KOPT-K1 (cell line): Measurements from ENCODE around the gene CDC34.

Experiments
- H3K27ac ChIP-seq: fragments of 200-600 bp; sonication (generic); 2 replicates; pipeline ENCODE4 v1.5.1; 2016; ENCODE audit warnings: antibody characterized with exemption, mild to moderate bottlenecking, low read depth, low read length; ENCODE audit not compliant: poor library complexity, severe bottlenecking
- H3K36me3 ChIP-seq: fragments of 200-600 bp; sonication (generic); 2 replicates; pipeline ENCODE4 v1.5.1; 2017; ENCODE audit warnings: antibody characterized with exemption, mild to moderate bottlenecking, low read length, moderate library complexity; ENCODE audit not compliant: insufficient read depth
- H3K9me3 ChIP-seq: fragments of 200-600 bp; sonication (generic); 2 replicates; pipeline ENCODE4 v1.5.1; 2017; ENCODE audit warnings: antibody characterized with exemption, low read length, mild to moderate bottlenecking; ENCODE audit not compliant: insufficient read depth, poor library complexity, severe bottlenecking

The CDC34 gene

DNA sequence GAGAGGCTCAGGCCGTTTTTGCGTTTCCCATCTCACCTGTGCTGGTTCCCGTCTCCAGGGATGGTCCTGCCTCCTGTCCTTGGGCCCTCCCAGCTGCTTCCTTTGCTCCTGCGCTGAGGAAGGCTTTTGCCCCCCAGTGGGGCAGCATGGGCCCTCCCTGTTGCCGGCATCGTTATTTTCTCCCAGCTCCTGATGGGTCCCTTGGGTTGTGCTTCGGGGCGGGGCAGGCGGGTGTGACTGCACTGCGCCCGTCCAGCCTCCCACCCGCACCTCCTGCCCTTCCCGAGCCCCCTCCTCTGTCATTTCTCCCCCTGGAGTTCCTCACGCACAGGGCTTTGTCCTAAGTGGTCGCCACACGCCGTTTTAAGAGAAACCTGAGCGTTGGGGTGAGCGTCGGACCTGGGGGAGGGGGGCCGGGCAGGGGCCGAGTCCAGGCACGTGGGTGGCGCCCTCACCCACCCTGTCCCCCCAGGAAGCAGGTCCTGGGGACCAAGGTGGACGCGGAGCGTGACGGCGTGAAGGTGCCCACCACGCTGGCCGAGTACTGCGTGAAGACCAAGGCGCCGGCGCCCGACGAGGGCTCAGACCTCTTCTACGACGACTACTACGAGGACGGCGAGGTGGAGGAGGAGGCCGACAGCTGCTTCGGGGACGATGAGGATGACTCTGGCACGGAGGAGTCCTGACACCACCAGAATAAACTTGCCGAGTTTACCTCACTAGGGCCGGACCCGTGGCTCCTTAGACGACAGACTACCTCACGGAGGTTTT is 9.5 kb downstream of the CDC34 start:
- H3K9me3 ChIP-seq = no peaks in the 10 kb centered on the region
- peaks cover 56% of the 10 kb centered on the region; the same call in 1 of the 2 replicates for H3K36me3 ChIP-seq
- no peak overlapping the region for H3K27ac ChIP-seq

DNA sequence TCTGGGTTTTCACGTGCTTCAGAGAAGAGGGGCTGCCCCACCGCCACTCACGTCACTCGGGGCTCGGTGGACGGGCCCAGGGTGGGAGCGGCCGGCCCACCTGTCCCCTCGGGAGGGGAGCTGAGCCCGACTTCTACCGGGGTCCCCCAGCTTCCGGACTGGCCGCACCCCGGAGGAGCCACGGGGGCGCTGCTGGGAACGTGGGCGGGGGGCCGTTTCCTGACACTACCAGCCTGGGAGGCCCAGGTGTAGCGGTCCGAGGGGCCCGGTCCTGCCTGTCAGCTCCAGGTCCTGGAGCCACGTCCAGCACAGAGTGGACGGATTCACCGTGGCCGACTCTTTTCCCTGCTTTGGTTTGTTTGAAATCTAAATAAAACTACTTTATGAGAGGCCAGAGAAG is 10.1 kb downstream of the CDC34 start:
- Histone ChIP-seq H3K36me3 (peaks cover 50% of the 10 kb centered on the region; the same call in 1 of the 2 replicates), H3K9me3 (no peaks in the 10 kb centered on the region), H3K27ac (no peak overlapping the region)

DNA sequence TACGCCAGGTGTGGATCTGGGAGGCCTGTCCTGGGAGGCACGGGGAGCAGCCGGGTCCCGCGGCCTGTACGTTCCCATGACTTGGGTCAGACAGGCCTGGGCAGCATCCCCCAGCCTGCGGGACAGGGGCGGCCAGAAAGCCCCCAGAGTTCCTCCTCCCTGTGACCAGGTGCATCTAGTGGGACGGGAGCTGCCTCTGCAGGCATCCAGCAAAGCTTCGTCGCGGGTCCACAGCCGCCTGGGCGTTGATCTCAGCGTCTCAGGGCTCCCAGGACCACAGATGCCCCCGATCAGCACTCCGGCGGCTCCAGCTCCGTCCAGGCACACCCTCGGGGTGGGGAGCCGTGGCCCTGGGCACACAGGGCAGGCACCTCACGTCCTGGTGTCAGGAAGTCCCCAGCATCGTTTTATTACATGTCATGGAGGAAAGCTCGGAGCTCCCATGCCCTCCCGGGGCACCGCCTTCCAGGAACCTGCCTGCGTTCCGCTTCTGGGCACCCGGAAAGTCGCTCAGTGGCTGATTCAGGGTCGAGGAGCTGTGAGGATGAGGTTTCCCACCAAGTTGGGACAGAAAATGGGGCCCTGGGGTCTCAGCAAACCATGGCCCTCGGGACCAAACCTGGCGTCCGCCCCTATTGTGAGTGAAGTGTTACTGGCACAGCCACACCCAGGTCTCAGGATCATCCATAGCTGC is 10.8 kb downstream of the CDC34 start:
- no peaks in the 10 kb centered on the region for H3K9me3 ChIP-seq
- no peak overlapping the region for H3K27ac ChIP-seq
- H3K36me3 ChIP-seq = peaks cover 45% of the 10 kb centered on the region; the same call in 1 of the 2 replicates

DNA sequence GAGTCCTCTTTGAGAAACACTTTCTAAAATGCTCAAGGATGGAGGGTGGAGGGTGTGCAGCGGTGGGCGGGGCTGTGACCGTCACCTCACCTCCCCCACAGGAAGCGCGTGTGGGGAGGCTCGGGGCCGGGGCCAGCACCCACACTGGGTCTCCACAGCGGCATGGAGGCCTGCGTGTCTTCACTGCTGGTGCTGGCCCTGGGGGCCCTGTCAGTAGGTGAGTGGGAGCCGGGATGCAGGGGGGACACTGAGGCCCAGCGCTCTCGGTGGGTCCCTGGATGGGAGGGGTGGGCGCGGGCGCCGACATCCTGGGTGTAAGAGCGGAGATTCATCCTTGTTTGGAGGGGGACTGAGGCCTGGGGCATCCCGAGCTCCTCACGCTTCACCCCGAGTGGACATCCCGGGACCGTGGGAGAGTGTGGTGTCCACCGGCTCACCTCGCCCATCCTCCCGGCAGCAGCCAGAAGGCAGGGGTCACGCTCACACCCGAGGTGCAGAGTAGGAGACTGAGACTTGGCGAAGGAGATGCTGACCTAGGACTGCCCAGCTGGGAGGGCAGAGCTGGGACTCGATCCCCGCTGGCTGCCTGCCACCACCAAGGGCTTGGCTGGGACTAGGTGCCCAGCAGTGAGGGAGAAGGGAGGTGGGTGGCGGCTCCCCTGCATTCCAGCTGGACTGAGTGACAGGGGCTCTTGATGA is 12.5 kb downstream of the CDC34 start, which contains the start of gene GZMM:
TSS of gene GZMM (plus strand) at position 144 of the 699 bp plus-strand sequence. CDS start at position 163, 19 bp downstream.
- Histone ChIP-seq H3K27ac (peak within 1 kb of the TSS; percentile 13), H3K9me3 (no peaks in the 10 kb centered on the region), H3K36me3 (peaks cover 31% of the 10 kb centered on the region; the same call in 1 of the 2 replicates)

DNA sequence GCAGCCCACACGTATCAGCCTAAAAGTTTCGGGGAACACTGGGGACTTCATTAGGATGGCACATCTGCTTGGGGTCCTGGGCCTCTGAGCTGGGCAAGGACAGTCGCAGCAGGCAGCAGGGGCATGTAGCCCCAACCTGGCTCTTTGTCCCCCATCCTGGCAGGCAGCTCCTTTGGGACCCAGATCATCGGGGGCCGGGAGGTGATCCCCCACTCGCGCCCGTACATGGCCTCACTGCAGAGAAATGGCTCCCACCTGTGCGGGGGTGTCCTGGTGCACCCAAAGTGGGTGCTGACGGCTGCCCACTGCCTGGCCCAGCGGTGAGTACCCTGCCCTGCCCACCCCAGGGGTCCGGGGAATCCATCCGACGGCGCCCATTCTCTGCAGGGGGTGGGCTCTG is 15.6 kb downstream of the CDC34 start:
- no peak overlapping the region for H3K27ac ChIP-seq
- H3K9me3 ChIP-seq = no peaks in the 10 kb centered on the region
- H3K36me3 ChIP-seq = peaks cover 12% of the 10 kb centered on the region; the same call in 1 of the 2 replicates

DNA sequence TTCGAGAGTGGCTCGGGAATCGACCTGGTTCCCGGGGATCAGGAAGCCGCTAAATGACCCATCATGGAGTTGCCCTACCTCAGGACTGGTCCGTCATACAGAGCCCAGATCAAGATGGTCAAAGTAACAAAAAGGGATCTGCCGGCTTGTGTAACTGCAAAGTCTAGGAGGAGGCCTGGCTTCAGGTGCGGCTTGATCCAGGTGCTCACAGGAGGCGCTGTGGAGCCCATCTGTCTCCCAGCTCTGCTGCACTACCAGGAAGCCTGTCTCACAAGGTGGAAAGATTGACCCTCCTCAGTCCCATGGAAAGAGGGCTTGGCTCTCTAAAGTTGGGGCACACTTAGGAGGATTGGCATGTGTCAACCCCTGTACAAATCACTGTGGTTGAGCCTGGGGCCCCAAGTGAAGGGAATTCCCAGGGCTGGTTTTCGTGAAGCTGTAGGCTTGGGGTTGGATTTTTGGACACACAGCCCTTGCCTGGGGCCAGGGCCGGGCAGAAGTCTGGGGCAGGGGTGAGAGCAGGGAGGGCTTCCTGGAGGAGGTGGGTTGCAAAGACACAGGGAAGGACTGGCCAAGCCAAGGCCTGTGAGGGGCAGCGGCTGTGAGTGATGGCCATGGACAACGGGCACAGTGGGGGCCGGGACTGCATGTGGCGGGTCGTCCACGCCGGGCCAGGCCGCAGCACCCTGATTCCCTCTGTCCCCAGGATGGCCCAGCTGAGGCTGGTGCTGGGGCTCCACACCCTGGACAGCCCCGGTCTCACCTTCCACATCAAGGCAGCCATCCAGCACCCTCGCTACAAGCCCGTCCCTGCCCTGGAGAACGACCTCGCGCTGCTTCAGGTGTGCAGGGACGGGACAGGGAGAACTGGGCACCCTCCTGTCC is 16.5 kb downstream of the CDC34 start:
- 0 out of 2 replicates have a peak, but pooled peaks cover 2% of the 10 kb centered on the region for H3K36me3 ChIP-seq
- H3K9me3 ChIP-seq = no peaks in the 10 kb centered on the region
- H3K27ac ChIP-seq = no peak overlapping the region

DNA sequence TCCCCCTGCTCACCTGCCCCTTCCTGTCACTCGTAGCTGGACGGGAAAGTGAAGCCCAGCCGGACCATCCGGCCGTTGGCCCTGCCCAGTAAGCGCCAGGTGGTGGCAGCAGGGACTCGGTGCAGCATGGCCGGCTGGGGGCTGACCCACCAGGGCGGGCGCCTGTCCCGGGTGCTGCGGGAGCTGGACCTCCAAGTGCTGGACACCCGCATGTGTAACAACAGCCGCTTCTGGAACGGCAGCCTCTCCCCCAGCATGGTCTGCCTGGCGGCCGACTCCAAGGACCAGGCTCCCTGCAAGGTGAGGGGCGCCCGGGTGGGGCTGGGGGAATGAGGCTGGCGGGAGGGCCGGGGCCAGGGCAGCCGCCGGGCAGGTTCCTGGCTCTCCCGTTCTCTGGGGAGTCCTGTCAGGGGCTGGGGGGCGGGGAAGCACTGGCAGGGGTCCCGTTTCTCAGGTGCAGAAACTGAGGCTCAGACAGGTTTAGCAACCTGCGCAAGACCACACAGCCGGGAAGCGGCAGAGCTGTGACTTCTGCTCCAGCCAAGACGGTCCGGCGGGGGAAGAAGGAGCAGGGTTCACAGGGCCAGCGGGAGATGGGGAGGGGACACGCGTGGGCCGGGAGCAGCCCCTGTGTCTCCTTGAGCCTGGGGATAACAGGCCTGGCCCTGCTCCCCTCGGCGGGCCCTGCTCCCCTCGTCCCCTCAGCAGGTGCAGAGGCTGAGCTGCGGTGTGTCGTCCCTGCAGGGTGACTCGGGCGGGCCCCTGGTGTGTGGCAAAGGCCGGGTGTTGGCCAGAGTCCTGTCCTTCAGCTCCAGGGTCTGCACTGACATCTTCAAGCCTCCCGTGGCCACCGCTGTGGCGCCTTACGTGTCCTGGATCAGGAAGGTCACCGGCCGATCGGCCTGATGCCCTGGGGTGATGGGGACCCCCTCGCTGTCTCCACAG is 17.6 kb downstream of the CDC34 start:
- Histone ChIP-seq H3K27ac (no peak overlapping the region), H3K36me3 (no peaks in the 10 kb centered on the region), H3K9me3 (no peaks in the 10 kb centered on the region)

DNA sequence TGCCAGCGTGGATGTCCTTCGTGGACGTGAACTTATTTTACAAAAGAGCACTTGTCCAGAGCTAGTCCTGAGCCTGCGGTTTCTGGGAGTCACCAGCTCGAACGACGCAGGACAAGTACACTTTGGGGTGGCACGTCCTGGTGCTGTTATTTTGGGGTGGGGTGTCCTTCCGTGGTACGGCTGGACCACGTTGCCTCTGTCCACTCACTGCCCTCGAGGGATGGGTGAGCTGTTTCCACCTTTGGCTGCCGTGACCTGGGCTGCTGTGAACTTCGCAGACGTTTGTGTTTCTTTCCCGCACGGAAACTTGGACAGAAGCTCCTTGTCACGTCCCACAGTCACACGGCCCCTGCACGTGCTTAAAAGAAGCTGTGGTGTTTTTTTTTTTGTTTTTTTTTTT is 23.3 kb downstream of the CDC34 start:
- Histone ChIP-seq H3K9me3 (no peaks in the 10 kb centered on the region), H3K27ac (no peak overlapping the region), H3K36me3 (no peaks in the 10 kb centered on the region)

DNA sequence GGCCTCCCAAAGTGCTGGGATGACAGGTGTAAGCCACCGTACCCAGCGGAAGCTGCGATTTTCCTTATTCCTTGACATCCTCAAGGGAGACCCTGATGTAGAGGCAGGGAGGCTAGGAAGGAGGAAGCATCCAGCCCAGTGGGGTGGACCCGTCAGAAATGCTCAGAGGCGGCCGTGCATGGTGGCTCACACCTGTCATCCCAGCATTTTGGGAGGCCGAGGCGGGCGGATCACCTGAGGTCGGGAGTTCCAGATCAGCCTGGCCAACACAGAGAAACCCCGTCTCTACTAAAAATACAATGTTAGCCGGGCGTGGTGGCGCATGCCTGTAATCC is 23.9 kb downstream of the CDC34 start:
- Histone ChIP-seq H3K36me3 (no peaks in the 10 kb centered on the region), H3K27ac (no peak overlapping the region), H3K9me3 (no peaks in the 10 kb centered on the region)

DNA sequence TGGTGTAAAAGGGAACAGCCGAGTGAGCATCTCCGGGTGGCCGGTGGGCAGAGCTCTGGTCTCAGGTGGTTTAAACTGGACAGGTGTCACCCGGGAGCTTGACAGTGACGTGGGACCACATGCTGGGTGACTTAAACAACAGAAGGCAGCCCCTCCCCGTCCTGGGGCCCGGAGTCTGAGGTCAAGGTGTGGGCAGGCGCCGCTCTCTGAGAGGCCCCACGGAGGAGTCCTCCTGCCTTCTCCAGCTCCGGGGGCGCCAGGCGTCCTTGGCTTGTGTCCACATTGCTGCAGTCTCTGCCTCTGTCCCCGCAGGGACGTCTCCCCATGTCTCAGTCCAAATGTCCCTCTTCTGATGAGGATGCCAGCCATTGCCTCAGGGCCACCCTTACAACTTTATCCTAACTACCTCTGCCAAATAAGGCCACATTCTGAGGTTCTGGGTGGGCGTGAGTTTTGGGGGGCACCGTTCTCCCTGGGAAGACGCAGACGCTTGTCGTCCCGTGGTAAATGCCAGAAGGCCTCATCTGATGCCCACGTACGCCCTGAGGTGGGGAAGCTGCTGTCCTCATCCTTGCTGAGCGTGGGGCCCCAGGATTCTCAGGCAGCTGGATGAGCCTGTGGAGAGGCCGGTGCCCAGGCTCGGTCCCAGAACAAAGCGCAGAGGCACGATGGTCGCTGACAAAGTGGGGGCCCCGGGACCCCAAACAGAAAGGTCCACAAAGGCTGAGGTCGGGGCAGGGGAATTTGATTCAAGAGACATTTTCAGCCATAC is 25.2 kb downstream of the CDC34 start:
- Histone ChIP-seq H3K36me3 (no peaks in the 10 kb centered on the region), H3K27ac (no peak overlapping the region), H3K9me3 (no peaks in the 10 kb centered on the region)

DNA sequence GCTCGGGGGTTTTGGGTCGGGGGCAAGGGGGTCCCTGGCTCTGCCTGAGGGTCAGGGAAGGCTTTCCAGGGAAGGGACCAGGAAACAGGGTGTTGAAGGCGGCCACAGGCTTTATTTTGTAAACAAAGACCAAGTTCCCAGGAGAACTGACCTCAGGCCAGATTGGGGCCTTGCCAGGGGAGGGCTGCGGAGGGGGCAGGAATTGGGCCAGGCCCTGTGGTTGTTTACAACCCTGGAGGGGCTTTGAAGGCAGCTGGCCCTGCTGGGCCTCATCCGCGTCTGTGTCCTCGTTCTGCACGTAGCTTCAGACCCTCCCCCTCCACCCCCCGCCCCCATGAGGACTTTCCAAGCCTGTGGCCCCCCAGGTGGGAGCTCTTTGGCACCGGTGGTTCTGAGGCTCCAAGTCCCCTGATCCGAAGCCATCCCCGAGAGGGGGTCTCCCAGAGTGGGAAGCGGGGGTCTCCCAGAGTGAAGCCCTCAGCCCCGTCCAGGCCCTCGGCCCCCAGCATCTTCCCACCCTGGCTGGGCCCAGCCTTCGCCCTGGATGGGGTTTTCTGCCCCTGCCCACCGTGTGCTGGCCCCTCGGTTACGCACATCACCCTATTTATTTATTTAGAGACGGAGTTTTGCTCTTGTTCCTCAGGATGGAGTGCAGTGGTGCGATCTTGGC is 27.3 kb downstream of the CDC34 start:
- Histone ChIP-seq H3K27ac (no peak overlapping the region), H3K36me3 (no peaks in the 10 kb centered on the region), H3K9me3 (no peaks in the 10 kb centered on the region)

DNA sequence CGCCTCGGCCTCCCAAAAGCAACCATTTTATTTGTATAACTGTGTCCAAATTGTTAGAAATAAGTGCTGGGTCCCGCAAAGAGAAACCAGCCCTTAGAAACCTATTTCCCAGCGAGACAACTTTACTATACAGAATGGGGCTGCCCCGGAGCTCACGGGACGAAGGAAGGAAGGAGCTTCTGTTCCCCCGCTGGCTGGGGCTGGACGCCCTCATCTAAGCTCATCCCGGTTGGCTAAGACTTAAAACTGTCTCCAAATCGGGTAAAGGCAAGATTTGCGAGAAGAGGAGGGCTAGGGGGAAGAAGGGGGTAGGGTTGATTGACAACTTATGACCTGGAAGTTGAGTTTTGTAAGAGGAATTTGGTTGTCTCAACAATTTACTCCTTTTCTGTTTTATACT is 28.6 kb downstream of the CDC34 start:
- Histone ChIP-seq H3K9me3 (no peaks in the 10 kb centered on the region), H3K27ac (no peak overlapping the region), H3K36me3 (no peaks in the 10 kb centered on the region)

DNA sequence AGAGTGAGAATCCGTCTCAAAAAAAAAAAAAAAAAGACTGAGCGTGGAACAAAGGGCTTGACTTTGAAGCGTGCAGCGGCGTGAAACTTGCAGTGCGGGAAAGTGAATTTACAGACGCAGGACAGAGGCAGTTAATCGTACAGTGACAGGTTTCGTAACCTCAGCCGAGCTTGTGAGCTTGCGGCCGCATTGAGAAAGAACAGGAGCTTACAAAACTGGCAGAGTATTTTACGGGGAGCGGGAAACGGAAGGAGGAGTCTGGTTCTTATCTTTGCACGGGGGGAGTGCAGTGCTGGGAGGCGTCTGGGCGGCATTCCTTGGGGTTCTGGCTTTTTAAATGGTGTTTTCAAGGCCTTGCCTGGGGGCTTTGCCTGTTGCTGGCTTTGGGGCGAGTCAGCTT is 34.8 kb downstream of the CDC34 start:
- Histone ChIP-seq H3K36me3 (peaks cover 4% of the 10 kb centered on the region; the same call in 1 of the 2 replicates), H3K9me3 (no peaks in the 10 kb centered on the region), H3K27ac (no peak overlapping the region)
